ENCODE data around the gene RBFOX2.

GRCh38 chr22:35947794-35948425, 80.7 kb downstream of the RBFOX2 start:
- TF ChIP-seq NFIC (IDR thresholded peaks at IDR 0.05) (no peak), MAX (IDR thresholded peaks at IDR 0.05) (no peak), ZBTB7A (IDR thresholded peaks at IDR 0.05; ENCODE audit: low read depth) (no peak)

Measured in Ishikawa (cell line).